Loucy (cell line): ENCODE measurements around the gene KIRREL3.

Source experiments
- EZH2phosphoT487 ChIP-seq: fragments of 200-600 bp; IDR thresholded peaks from 2 replicates; pipeline ENCODE4 v1.6.1; 2018; ENCODE audit warnings: antibody characterized with exemption, mild to moderate bottlenecking, moderate library complexity, borderline replicate concordance
- TF ChIP-seq, protein P1 (sequence below): fragments of 200-600 bp; sonication (generic); conservative IDR thresholded peaks from 2 replicates; pipeline ENCODE4 v1.5.1; 2014; ENCODE audit warnings: mild to moderate bottlenecking, antibody characterized with exemption, low read length

DNA sequence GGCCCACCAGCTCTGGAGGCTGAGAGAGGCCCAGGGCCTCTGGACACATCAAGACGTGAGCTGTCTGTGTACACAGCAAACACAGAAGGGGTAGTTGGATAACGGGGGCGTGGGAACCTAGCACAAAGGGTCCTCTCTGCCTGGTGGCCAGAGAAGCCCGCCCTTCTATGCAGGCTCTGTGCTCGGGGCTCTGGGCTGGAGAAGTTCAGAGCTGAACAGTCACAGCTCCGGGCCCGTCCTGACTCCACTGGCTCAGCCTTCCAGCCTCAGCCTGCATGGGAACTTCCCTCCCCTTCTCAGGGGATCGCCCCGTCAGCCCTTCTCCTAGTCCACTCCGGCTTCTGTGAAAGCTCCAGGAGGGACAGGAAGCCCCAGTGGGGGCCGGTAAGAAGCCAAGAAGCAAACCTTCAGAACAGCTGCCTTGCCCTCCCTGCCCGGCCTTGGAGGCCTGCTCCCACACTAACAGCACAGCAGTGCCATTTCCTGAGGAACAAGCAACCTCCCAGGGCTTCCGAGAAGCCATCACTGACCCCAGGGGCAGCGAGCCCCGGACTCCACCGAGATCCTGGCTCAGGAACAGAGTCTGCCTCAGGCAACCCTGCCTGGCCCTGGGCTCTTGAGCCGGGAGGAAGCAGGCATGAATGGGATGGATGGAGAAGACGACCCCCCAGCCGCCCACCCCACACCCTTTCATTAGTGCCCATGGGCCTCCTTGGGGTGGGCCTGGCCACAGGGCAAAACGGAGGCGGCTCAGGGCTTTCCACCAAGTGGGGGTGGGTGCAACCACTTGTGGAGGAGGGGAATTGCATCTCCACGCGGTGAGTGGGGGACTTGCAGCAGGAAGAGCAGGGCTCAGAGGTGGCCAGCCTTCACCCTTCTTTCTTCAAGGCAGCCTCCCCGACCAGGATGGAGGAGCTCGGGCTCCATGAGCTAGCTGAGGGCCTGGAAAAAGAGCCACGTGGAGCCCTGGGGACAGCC lies 525.3 kb downstream of the KIRREL3 start:
- TF ChIP-seq, protein P1, sequence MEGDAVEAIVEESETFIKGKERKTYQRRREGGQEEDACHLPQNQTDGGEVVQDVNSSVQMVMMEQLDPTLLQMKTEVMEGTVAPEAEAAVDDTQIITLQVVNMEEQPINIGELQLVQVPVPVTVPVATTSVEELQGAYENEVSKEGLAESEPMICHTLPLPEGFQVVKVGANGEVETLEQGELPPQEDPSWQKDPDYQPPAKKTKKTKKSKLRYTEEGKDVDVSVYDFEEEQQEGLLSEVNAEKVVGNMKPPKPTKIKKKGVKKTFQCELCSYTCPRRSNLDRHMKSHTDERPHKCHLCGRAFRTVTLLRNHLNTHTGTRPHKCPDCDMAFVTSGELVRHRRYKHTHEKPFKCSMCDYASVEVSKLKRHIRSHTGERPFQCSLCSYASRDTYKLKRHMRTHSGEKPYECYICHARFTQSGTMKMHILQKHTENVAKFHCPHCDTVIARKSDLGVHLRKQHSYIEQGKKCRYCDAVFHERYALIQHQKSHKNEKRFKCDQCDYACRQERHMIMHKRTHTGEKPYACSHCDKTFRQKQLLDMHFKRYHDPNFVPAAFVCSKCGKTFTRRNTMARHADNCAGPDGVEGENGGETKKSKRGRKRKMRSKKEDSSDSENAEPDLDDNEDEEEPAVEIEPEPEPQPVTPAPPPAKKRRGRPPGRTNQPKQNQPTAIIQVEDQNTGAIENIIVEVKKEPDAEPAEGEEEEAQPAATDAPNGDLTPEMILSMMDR = no peak
- no peak for TF ChIP-seq EZH2phosphoT487
